ENCODE data around the gene RALGAPA2. TPM values are rescaled to one million over a fixed set of nuclear protein-coding genes. Genes with fewer than 3 reads are reported as not detected.

Gene RALGAPA2
- total RNA-seq, 1 experiment from 2014 or later: 3.7 TPM

GRCh38 chr20:20343932-20344331 lies 368.5 kb downstream of the RALGAPA2 start:
- DNase-seq (ENCODE audit: low read depth): peak; percentile 19

Small RNAs within 50 kb of the gene (small RNA-seq; reads per million reads assigned to genes)
- not detected for gene EIF4E2P1
- gene RN7SL607P: not detected
